ENCODE data around the gene PCSK6. TPM values are rescaled to one million over a fixed set of nuclear protein-coding genes. Genes with fewer than 3 reads are reported as not detected.

Gene PCSK6
- total RNA-seq, 4 donors from 2014 or later, result 12.8 to 23.2 (median 18.4) TPM

DNA sequence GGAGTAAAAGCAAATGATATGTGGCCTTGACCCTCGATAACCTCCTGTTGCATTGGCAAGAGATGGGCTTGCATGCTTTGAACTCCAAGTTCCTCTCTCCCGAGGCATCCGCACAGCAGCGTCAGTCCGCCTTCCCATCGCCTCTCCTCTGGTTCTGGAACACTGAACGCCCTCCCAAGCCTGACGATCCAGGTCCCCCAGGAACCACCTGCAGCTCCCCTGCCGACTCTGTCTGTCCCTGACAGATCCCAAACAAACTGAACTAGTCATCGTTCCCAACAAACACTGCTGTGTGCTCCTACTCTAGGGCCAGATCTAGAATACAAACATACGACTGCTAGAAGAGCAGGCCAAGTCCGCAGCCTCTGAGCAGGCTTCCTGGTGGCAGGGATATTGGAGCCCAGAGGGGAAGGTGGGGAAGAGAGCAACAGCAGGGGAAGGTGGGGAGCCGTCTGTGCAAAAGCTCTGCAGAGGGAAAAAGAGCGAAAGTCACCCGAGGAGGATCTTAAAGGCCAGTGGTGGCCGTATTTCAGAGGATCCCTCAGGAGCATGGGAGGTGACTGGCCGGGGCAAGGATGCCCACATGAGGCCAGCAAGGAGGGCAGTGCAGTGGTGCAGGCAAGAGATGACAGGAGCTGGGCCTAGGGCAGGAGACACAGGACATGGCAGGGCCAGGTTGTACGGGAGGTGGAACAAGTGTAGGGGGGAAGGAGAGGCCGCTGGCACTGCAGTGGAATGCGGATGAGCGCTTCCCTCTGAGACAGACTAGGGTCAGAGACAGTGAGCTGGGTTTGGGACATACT lies 50.8 kb downstream of the PCSK6 start:
- Histone ChIP-seq H3K36me3 (no peaks in the 10 kb centered on the region), H3K9me3 (no peaks in the 10 kb centered on the region), H3K27ac (peak overlapping the region in 2 of 4 donors; percentile 31 to 45), H3K4me3 (no peak overlapping the region), H3K27me3 (no peaks in the 10 kb centered on the region), H3K4me1 (peaks cover 0 to 10% (median 3%) of the 10 kb centered on the region in 3 donors)
- 88 to 95% methylated on average over 9 to 10 of the region's 21 CpGs for WGBS, 2 donors (ENCODE audit: low coverage in 1 of 2)
- TF ChIP-seq, protein P1, sequence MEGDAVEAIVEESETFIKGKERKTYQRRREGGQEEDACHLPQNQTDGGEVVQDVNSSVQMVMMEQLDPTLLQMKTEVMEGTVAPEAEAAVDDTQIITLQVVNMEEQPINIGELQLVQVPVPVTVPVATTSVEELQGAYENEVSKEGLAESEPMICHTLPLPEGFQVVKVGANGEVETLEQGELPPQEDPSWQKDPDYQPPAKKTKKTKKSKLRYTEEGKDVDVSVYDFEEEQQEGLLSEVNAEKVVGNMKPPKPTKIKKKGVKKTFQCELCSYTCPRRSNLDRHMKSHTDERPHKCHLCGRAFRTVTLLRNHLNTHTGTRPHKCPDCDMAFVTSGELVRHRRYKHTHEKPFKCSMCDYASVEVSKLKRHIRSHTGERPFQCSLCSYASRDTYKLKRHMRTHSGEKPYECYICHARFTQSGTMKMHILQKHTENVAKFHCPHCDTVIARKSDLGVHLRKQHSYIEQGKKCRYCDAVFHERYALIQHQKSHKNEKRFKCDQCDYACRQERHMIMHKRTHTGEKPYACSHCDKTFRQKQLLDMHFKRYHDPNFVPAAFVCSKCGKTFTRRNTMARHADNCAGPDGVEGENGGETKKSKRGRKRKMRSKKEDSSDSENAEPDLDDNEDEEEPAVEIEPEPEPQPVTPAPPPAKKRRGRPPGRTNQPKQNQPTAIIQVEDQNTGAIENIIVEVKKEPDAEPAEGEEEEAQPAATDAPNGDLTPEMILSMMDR (IDR thresholded peaks at IDR 0.05), result no peak
- TF ChIP-seq POLR2A (IDR thresholded peaks at IDR 0.05), result no peak
- TF ChIP-seq EP300 (IDR thresholded peaks at IDR 0.05), result no peak
- TF ChIP-seq POLR2AphosphoS5 (IDR thresholded peaks at IDR 0.05), result no peak
- ATAC-seq, result no peak

DNA sequence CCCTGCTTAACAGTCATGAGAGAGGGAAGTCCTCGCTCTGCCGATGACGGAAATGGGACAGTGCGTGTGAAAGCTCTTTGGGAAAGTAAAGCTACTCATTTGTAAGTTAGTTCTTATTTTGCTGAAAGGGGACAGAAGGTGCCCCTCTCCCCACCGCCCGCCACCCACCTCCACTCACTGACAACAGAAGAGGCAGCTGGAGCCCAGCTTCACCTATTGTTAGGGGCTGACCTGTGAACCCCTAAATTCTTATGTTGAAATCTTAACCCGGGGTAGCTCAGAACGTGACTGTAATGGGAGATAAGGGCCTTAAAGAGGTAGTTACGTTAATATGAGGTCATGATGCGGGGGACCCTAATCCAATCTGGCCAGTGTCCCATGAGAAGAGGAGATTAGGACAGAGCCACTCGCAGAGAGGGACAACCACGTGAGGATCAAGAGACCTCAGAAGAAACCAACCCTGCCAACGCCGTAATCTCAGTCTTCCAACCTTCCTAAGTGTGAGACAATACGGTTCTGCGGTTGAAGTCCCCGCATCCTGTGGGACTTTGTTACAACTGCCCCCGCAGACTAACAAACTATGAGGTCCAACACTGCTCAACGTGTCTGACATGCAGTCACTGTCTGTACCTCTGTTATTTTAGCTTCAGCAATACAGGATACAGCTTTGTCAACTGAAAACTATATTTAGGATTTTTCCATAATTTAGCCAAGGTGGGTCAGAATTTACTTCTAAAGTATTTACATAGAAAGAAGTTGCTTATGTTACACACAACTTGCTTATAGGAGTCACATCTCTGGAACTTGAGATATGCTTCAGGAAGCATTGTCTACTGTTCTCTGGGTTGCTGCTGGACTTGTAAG lies 51.7 kb downstream of the PCSK6 start:
- no peak for ATAC-seq
- 83 to 87% methylated on average over 12 of the region's 19 CpGs for WGBS, 2 donors (ENCODE audit: low coverage in 1 of 2)
- H3K36me3 ChIP-seq, result no peaks in the 10 kb centered on the region
- no peak overlapping the region for H3K27ac ChIP-seq
- TF ChIP-seq POLR2AphosphoS5 (IDR thresholded peaks at IDR 0.05) (no peak), EP300 (IDR thresholded peaks at IDR 0.05) (no peak), POLR2A (IDR thresholded peaks at IDR 0.05) (no peak)
- TF ChIP-seq, protein P1 (IDR thresholded peaks at IDR 0.05), result no peak
- peaks cover 0 to 10% (median 0%) of the 10 kb centered on the region in 3 donors for H3K4me1 ChIP-seq
- no peaks in the 10 kb centered on the region for H3K9me3 ChIP-seq
- H3K27me3 ChIP-seq, result peaks cover 7% of the 10 kb centered on the region
- no peak overlapping the region for H3K4me3 ChIP-seq

DNA sequence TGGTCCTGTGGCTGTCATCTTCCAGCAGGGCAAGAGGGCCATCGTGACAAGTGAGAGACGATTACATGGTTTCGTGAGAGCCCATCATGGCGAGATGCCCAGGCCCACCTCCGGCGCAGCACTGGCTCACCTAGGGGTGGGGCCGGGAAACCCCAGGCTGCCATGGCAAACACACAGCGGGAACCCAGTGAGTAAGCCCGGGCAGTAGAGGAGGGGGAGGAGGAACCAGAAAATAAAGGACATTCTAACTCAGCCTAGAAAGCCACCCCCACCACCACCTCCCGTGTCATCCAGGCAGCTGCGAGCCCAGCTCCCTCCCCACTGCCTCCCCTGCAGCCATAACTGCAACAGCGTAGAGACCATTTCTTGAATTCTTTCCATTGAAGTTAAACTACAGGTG lies 52.3 kb downstream of the PCSK6 start:
- 80 to 92% methylated on average over 1 to 6 of the region's 12 CpGs for WGBS, 2 donors (ENCODE audit: low coverage in 1 of 2)
- ATAC-seq, result no peak
- no peak overlapping the region for H3K4me3 ChIP-seq
- TF ChIP-seq POLR2A (IDR thresholded peaks at IDR 0.05) (no peak), EP300 (IDR thresholded peaks at IDR 0.05) (no peak), POLR2AphosphoS5 (IDR thresholded peaks at IDR 0.05) (no peak)
- TF ChIP-seq, protein P1 (IDR thresholded peaks at IDR 0.05), result no peak
- no peaks in the 10 kb centered on the region for H3K9me3 ChIP-seq
- H3K27me3 ChIP-seq, result peaks cover 10% of the 10 kb centered on the region
- H3K4me1 ChIP-seq, result peaks cover 0 to 10% (median 0%) of the 10 kb centered on the region in 3 donors
- no peak overlapping the region for H3K27ac ChIP-seq
- no peaks in the 10 kb centered on the region for H3K36me3 ChIP-seq

DNA sequence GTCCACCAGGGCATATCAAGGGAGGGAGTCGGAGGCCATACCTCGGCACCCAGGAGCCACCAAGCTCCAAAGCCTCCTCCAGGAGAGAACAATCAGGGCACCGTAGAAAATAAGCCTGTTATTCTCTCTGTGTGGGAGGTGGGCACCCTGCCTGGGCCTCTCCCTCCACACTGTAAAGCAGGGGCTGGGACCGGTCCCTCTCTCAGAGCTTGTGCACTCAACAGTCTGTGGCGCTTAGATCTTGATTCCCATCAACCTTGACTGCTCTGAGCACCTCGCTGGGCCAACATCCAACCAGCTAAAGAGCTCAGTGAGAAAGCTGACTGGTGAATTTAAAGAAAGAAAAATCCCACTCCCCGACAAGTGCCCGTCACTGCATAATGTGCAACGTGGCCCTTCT lies 53.0 kb downstream of the PCSK6 start:
- Histone ChIP-seq H3K9me3 (no peaks in the 10 kb centered on the region), H3K4me1 (peaks cover 0 to 10% (median 0%) of the 10 kb centered on the region in 3 donors), H3K27ac (no peak overlapping the region), H3K36me3 (no peaks in the 10 kb centered on the region), H3K27me3 (peaks cover 10% of the 10 kb centered on the region), H3K4me3 (no peak overlapping the region)
- no peak for ATAC-seq
- TF ChIP-seq EP300 (IDR thresholded peaks at IDR 0.05), result no peak
- TF ChIP-seq POLR2AphosphoS5 (IDR thresholded peaks at IDR 0.05), result no peak
- no peak for TF ChIP-seq POLR2A (IDR thresholded peaks at IDR 0.05)
- TF ChIP-seq, protein P1 (IDR thresholded peaks at IDR 0.05), result no peak
- WGBS, 2 donors (ENCODE audit: low coverage in 1 of 2), result 76 to 80% methylated on average over 1 to 3 of the region's 9 CpGs

All from gastroesophageal sphincter (tissue), 4 donors.